Measurements from ENCODE around the gene FYCO1.

GRCh38 chr3:45904931-45905330, 90.7 kb downstream of the FYCO1 start:
- TF ChIP-seq POLR2A (IDR thresholded peaks at IDR 0.05; ENCODE audit: low read depth, low read length) = no peak
- TF ChIP-seq POLR2AphosphoS5 (IDR thresholded peaks at IDR 0.05; ENCODE audit: low read depth, low read length) = no peak

Data from GM12892 (cell line).